ENCODE data around the gene HBS1L.

HBS1L gene

GRCh38 chr6:135033238-135033637, 21.4 kb downstream of the HBS1L start:
- DNase-seq = no peak

- no peak for DNase-seq
These were observed 24.0 kb downstream of the HBS1L start for GRCh38 chr6:135030532-135031178.

- DNase-seq = no peak
These were observed 24.6 kb downstream of the HBS1L start for GRCh38 chr6:135030056-135030473.

GRCh38 chr6:135025775-135026174, 28.8 kb downstream of the HBS1L start:
- no peak for DNase-seq

GRCh38 chr6:135025175-135025574, 29.4 kb downstream of the HBS1L start:
- no peak for DNase-seq

- DNase-seq = no peak
These were observed 32.4 kb downstream of the HBS1L start for GRCh38 chr6:135022050-135022697.

- DNase-seq = no peak
These were observed 33.1 kb downstream of the HBS1L start for GRCh38 chr6:135021310-135022049.

- DNase-seq = no peak
These were observed 35.7 kb downstream of the HBS1L start for GRCh38 chr6:135018941-135019340.

- no peak for DNase-seq
These were observed 36.6 kb downstream of the HBS1L start for GRCh38 chr6:135018052-135018451.

GRCh38 chr6:135014353-135014832, 40.2 kb downstream of the HBS1L start:
- DNase-seq = no peak

GRCh38 chr6:135013211-135013610, 41.4 kb downstream of the HBS1L start:
- no peak for DNase-seq

GRCh38 chr6:135012764-135013163, 41.9 kb downstream of the HBS1L start:
- no peak for DNase-seq

GRCh38 chr6:135012349-135012748, 42.3 kb downstream of the HBS1L start:
- DNase-seq = no peak

- no peak for DNase-seq
These were observed 45.7 kb downstream of the HBS1L start for GRCh38 chr6:135008941-135009290.

GRCh38 chr6:135008072-135008940, 46.3 kb downstream of the HBS1L start:
- DNase-seq = no peak

GRCh38 chr6:135006386-135006914, 48.2 kb downstream of the HBS1L start:
- DNase-seq = no peak

- no peak for DNase-seq
These were observed 50.2 kb downstream of the HBS1L start for GRCh38 chr6:135004399-135004798.

GRCh38 chr6:135002974-135003703, 51.5 kb downstream of the HBS1L start:
- no peak for DNase-seq

- DNase-seq = no peak
These were observed 52.3 kb downstream of the HBS1L start for GRCh38 chr6:135002229-135002844.

- no peak for DNase-seq
These were observed 55.5 kb downstream of the HBS1L start for GRCh38 chr6:134999107-134999506.
